ENCODE data around the gene TSC2.
A peak's percentile ranks its signal among the peaks of the same experiment; 100 is the strongest.

TSC2 gene

DNA sequence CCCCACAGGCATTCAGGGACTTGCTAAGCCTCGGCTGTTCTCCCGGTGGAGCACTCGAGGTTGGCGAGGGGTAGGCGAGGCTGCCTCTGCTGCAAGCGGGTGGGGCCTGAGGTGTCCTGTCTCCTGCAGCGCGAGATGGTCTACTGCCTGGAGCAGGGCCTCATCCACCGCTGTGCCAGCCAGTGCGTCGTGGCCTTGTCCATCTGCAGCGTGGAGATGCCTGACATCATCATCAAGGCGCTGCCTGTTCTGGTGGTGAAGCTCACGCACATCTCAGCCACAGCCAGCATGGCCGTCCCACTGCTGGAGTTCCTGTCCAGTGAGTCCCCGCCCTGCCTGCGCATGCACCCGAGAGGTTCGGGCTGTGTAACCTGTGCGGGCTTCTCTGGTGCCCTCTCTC lies 26.3 kb downstream of the TSC2 start:
- DNase-seq: no peak

DNA sequence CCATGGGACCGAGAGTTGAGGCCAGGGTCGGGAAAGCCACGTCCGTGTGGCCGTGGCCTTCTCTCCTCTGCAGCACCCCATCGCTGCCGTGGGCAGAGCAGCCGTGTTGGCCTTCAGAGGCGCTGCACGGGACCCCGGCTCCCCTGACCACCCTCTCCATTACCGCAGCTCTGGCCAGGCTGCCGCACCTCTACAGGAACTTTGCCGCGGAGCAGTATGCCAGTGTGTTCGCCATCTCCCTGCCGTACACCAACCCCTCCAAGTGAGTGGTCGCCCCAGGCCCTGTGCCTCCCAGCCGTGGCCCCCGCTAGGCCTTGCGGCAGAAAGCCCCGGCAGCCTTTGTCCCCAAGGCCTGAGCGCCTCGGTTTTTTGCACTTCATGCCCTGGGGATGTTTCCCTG lies 27.8 kb downstream of the TSC2 start:
- no peak for DNase-seq

DNA sequence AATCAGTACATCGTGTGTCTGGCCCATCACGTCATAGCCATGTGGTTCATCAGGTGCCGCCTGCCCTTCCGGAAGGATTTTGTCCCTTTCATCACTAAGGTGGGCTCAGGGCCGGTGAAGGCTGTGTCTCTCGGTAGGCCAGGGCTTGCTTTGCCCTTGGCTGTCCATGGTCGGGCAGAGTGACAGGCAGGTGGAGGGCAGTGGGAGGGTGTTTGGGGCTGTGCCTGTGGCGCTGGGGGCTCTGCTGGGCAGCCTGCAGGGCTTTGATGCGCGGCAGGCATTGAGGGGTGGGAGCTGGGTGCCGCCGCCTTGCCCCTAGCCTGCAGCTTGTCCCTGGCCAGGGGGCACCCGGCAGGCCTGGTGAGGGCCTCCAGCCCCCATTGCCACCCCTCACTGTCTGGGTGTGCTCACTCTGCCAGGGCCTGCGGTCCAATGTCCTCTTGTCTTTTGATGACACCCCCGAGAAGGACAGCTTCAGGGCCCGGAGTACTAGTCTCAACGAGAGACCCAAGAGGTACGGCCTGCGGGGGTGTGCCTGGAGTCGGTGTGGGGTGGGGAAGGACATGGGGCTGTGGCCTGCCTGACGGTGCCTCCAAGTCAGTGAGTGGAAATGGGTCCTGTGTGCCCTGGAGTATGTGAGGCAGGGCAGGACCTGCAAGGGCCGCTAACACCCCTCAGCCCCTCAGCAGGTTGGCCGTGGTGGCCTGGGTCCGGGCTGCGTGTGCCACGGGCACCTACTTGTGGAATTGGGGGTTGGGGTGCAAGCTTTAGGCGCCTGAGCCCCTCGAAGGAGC lies 28.5 kb downstream of the TSC2 start:
- DNase-seq: no peak

GRCh38 chr16:2077016-2077415 lies 29.2 kb downstream of the TSC2 start:
- DNase-seq: no peak

- DNase-seq: no peak
These were observed 29.9 kb downstream of the TSC2 start for GRCh38 chr16:2077696-2078095.

DNA sequence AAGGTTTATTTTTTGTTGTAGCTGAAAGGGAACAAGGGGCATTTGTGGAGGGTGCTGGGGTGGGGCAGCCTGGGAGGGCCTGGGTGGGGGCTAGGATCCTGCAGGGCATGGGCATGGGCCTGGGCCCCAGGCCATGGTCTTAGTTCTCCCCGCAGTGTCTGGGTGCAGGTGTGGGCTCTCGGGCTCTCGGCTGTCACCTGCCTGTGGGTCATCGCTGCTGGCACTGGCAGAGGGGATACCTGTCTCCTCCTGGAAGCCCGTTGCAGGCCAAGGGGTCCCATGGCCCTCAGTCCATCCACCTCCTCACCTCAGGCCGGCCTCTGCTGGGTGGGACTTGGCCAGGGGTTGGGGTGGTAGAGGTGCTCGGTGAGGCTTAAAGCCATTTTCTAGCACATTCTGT lies 30.3 kb downstream of the TSC2 start:
- no peak for DNase-seq

- no peak for DNase-seq
These were observed 30.9 kb downstream of the TSC2 start for GRCh38 chr16:2078691-2079090.

DNA sequence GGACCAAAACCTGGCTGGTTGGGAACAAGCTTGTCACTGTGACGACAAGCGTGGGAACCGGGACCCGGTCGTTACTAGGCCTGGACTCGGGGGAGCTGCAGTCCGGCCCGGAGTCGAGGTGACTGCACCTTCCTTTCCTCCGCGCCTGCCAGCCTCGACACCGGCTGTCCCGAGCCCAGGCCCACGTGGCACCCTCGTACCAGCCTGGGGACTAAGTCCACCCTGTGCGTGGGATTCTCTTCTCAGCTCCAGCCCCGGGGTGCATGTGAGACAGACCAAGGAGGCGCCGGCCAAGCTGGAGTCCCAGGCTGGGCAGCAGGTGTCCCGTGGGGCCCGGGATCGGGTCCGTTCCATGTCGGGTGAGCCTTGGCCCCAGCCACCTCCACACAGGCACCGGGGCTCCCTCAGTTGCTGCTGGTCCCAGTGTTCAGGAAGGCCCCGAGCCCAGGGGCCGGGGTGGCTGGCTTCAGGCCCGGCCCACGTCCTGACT lies 31.6 kb downstream of the TSC2 start:
- no peak for DNase-seq

- DNase-seq: no peak
These were observed 32.2 kb downstream of the TSC2 start for GRCh38 chr16:2079991-2080390.

- DNase-seq: no peak
These were observed 33.7 kb downstream of the TSC2 start for GRCh38 chr16:2081201-2082084.

DNA sequence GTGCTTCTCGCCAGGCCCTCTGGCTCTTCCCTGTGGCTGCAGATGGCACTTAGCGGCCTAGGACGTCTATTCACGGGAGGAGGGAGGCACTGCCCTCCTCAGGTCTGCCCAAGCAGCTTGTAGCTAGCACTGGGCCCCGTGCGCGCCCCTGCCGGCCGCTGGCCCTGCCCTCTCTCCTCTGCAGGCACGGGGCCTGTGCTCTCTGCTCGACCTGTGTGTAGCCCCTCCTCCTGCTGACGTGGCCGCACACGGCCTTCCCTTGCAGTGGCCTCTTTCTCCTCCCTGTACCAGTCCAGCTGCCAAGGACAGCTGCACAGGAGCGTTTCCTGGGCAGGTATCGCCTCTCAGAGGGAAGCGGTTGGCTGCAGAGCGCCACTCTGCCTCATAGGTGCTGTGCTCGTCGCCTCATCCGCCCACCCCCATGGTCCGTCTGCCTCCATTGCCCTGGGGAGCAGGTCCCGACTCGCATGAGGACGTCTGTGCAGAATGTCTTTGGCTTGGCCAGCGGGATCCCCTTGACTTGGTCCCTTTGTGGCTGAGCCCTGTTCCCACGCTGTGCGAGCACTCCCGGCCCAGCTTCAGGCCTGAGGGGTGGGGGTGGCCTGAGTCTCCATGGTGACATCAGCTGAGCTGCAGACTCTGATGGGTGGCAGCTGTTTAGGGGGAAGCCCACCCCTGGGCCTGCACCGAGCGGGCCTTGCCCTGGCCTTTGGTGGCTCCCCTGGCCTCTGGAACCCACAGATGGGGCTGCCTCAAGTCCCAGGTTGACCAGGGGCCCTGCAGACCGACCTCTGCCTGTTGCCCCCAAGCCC lies 34.6 kb downstream of the TSC2 start:
- peak; percentile 88 for DNase-seq

DNA sequence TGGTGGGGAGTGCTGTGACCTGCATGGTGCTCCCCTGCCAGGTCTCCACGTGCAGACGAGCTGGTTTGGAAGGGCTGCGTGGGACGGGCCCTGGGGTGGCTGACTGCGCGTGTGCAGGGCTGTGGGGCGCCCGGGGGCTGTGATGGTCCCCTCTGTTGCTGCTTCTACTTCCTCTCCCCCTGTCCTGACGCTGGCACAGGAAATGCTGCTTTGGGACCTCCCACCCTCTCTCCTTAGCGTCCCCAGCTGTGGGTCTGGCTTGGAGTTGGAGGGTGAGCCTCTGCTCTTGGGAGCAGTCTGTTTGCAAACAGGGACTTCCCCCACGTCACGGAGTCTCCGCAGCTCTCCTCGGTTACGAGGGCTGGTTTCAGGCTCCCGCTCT lies 35.2 kb downstream of the TSC2 start:
- no peak for DNase-seq

- no peak for DNase-seq
These were observed 35.6 kb downstream of the TSC2 start for GRCh38 chr16:2083409-2083808.

DNA sequence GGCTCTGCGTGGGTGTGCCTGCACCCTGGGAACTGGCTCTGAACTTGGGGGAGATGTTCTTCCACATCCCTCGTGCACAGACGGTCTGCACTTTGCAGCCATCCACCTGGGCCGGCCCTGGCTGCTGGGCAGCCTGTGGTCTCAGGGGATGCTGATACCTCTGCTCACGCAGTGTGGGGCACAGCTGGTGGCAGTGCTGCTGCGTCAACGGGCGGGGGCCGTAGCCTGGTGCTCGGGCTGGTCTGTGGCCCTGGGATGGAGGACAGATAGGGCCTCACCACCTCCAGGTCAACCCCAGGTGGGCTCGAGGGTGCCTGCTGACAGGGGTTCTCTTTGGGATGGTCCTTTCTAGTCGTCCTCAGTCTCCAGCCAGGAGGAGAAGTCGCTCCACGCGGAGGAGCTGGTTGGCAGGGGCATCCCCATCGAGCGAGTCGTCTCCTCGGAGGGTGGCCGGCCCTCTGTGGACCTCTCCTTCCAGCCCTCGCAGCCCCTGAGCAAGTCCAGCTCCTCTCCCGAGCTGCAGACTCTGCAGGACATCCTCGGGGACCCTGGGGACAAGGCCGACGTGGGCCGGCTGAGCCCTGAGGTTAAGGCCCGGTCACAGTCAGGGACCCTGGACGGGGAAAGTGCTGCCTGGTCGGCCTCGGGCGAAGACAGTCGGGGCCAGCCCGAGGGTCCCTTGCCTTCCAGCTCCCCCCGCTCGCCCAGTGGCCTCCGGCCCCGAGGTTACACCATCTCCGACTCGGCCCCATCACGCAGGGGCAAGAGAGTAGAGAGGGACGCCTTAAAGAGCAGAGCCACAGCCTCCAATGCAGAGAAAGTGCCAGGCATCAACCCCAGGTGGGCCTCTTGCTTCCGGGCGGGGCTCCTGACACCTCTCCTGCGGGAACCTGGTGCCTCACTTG lies 36.3 kb downstream of the TSC2 start:
- no peak for DNase-seq

GRCh38 chr16:2084895-2085625 lies 37.3 kb downstream of the TSC2 start:
- no peak for DNase-seq

GRCh38 chr16:2085669-2086068 lies 37.9 kb downstream of the TSC2 start:
- no peak for DNase-seq

DNA sequence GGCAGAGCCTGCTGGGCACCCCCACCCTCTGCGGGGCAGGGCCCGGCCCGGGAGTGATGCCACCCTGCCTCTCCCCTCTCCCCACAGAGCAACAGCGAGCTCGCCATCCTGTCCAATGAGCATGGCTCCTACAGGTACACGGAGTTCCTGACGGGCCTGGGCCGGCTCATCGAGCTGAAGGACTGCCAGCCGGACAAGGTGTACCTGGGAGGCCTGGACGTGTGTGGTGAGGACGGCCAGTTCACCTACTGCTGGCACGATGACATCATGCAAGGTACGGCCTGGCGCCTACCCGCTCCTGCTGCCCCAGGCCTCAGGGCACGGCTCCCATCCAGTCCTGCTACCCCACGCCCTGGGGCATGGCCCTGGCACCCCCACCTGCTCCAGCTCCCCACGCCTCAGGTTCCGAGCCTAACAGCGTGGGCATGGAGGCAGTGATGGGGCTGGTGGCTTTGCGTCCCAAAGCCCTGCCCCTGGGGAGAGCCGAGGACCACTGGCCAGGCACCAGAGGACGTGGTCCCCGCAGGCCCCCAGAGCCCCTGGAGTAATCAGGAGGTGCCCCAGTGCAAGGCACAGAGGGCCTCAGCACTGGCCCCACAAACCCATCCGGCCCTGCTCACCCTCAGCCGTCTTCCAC lies 38.4 kb downstream of the TSC2 start:
- no peak for DNase-seq

GRCh38 chr16:2086812-2087747 lies 39.3 kb downstream of the TSC2 start:
- no peak for DNase-seq

GRCh38 chr16:2087748-2088631 lies 40.2 kb downstream of the TSC2 start:
- DNase-seq: no peak
